Chondrocyte (in vitro differentiated cells): ENCODE data around the gene A2M. TPM values are rescaled to one million over a fixed set of nuclear protein-coding genes. Genes with fewer than 3 reads are reported as not detected.

Experiments used
- DNase-seq: peaks from one replicate; pipeline ENCODE4 v3.0.0; 2021; ENCODE audit warnings: mixed read lengths, low spot score
- H3K27ac Mint-ChIP-seq: one replicate; pipeline ENCODE4 v1.8.0; 2021; ENCODE audit warnings: mild to moderate bottlenecking, moderate library complexity, mixed read lengths; ENCODE audit not compliant: unreplicated experiment
- H3K27me3 Mint-ChIP-seq: 2 replicates; pipeline ENCODE4 v1.8.0; 2021; ENCODE audit warnings: low read depth, mixed read lengths
- H3K36me3 Mint-ChIP-seq: 2 replicates; pipeline ENCODE4 v1.8.0; 2021; ENCODE audit warnings: low read depth, mixed read lengths
- H3K4me1 Mint-ChIP-seq: 2 replicates; pipeline ENCODE4 v1.8.0; 2021; ENCODE audit warnings: low read depth, mild to moderate bottlenecking, mixed read lengths
- H3K4me3 Mint-ChIP-seq: one replicate; pipeline ENCODE4 v1.8.0; 2021; ENCODE audit warnings: mild to moderate bottlenecking, moderate library complexity, mixed read lengths; ENCODE audit not compliant: unreplicated experiment
- H3K9me3 Mint-ChIP-seq: 2 replicates; pipeline ENCODE4 v1.8.0; 2021; ENCODE audit warnings: low read depth, mixed read lengths
- CTCF ChIP-seq: fragments of 200-600 bp; sonication (generic); IDR thresholded peaks from 2 replicates; pipeline ENCODE4 v1.5.0; 2021; ENCODE audit warnings: antibody characterized with exemption, mild to moderate bottlenecking, moderate library complexity
- total RNA-seq: library from RNA; stranded (reverse); gene quantifications from 3 replicates; pipeline ENCODE4 v1.2.1, GENCODE V29; 2021

A2M gene
- total RNA-seq, 1 donor from 2014 or later: 40.8 TPM

DNA sequence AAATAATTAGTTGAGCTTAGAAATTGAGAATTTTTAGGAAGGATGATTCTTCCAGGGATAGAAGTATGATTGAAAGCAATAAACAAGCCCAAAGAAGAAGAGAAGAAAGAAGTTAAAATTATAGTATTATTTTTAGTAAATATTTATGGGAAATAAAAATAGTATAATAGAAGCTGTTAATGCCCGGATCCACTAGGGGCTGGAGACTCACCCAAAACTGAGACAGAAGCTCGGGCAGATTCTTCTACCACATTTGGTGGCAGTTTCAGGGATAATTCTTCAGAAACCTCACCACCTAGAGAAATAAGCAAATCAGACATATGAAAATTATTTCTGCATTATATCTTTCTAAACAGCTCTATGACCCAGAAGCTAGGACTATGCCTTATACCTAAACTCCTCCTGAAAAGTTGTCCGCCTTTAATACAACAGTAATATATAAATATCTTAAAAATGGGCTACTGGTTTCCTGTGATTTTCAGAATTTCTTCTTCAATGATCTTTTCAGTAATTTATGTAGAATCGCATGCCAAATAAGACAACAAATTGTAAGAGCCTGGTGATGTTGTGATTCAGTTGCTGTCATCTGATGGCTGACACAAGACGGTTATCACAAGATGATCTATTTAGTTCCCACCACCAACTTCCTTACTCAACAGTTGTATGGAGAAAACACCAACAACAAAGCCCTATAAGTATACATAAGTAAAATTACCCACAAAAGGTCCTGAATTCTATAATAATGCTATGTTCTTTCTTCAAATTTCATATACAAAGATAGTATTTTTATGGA is 35.6 kb downstream of the A2M start:
- DNase-seq: no peak
- peaks cover 12% of the 10 kb centered on the region for H3K36me3 Mint-ChIP-seq
- peaks cover 4% of the 10 kb centered on the region for H3K27me3 Mint-ChIP-seq
- H3K4me3 Mint-ChIP-seq: no peak overlapping the region
- no peak overlapping the region for H3K27ac Mint-ChIP-seq
- H3K9me3 Mint-ChIP-seq: peaks cover 25% of the 10 kb centered on the region
- no peak for TF ChIP-seq CTCF
- no peaks in the 10 kb centered on the region for H3K4me1 Mint-ChIP-seq

DNA sequence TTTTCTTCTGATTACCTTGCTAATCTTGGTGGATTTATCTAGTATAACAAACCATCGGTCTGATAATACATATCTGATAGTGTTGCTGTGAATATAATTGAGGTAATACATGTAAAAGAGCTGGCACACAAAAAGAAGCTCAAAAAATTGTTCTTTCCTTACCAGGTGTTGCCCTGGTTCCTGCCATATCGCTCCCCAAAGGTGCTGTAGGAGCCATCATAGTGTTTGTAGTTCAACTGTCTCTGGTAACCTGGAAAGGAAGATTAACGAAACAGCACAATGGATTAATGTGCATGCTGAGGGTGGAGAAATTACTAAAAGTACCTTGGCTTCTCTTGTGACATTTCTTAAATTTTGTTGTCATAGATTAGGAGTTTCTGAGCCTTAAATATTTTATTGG is 36.6 kb downstream of the A2M start:
- no peak for DNase-seq
- Mint-ChIP-seq H3K27me3 (peaks cover 4% of the 10 kb centered on the region), H3K9me3 (peaks cover 18% of the 10 kb centered on the region), H3K4me3 (no peak overlapping the region), H3K27ac (no peak overlapping the region), H3K36me3 (peaks cover 11% of the 10 kb centered on the region), H3K4me1 (no peaks in the 10 kb centered on the region)
- TF ChIP-seq CTCF: no peak

GRCh38 chr12:9077152-9078031 is 38.3 kb downstream of the A2M start:
- DNase-seq: no peak

GRCh38 chr12:9076733-9077132 is 39.0 kb downstream of the A2M start:
- DNase-seq: no peak
- H3K36me3 Mint-ChIP-seq: peaks cover 1% of the 10 kb centered on the region
- no peak for TF ChIP-seq CTCF
- H3K27me3 Mint-ChIP-seq: peaks cover 4% of the 10 kb centered on the region
- peaks cover 4% of the 10 kb centered on the region for H3K9me3 Mint-ChIP-seq
- peaks cover 2% of the 10 kb centered on the region for H3K4me1 Mint-ChIP-seq
- H3K27ac Mint-ChIP-seq: no peak overlapping the region
- H3K4me3 Mint-ChIP-seq: no peak overlapping the region

More at GRCh38 chr12:9077152-9078031, 38.3 kb downstream of the A2M start:
- H3K4me3 Mint-ChIP-seq: no peak overlapping the region
- no peak for TF ChIP-seq CTCF
- peaks cover 8% of the 10 kb centered on the region for H3K9me3 Mint-ChIP-seq
- peaks cover 5% of the 10 kb centered on the region for H3K36me3 Mint-ChIP-seq
- peaks cover 2% of the 10 kb centered on the region for H3K4me1 Mint-ChIP-seq
- H3K27ac Mint-ChIP-seq: no peak overlapping the region
- peaks cover 4% of the 10 kb centered on the region for H3K27me3 Mint-ChIP-seq

DNA sequence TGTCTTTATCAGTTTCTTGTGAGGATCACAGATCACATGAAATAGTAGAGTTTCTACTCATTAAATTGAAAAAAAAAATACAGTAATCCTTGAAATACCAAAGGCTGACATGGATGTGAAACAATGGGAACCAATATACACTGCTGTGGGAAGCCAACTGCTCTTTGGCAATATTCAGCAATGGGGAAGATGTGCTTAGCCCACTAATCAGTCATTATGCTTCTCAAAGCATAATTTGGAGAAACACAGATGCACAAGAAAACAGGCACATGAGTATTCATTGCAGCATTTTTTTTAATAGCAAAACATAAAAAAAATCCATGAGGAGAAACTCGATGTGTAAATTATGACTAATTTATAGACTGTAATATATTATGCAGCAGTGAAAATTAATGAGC is 40.6 kb downstream of the A2M start:
- no peak overlapping the region for H3K27ac Mint-ChIP-seq
- peaks cover 4% of the 10 kb centered on the region for H3K27me3 Mint-ChIP-seq
- no peak for DNase-seq
- no peaks in the 10 kb centered on the region for H3K9me3 Mint-ChIP-seq
- peaks cover 1% of the 10 kb centered on the region for H3K36me3 Mint-ChIP-seq
- no peak for TF ChIP-seq CTCF
- H3K4me1 Mint-ChIP-seq: peaks cover 2% of the 10 kb centered on the region
- no peak overlapping the region for H3K4me3 Mint-ChIP-seq
